GM12874 (cell line): Measurements from ENCODE around the gene RMI2.

Source experiments
- TF ChIP-seq, protein P1 (sequence below): IDR thresholded peaks from 2 replicates; pipeline ENCODE4 v1.5.1; 2011; ENCODE audit warnings: low read depth, mild to moderate bottlenecking, control low read depth, low read length, moderate library complexity; ENCODE audit not compliant: insufficient read depth

The RMI2 gene

DNA sequence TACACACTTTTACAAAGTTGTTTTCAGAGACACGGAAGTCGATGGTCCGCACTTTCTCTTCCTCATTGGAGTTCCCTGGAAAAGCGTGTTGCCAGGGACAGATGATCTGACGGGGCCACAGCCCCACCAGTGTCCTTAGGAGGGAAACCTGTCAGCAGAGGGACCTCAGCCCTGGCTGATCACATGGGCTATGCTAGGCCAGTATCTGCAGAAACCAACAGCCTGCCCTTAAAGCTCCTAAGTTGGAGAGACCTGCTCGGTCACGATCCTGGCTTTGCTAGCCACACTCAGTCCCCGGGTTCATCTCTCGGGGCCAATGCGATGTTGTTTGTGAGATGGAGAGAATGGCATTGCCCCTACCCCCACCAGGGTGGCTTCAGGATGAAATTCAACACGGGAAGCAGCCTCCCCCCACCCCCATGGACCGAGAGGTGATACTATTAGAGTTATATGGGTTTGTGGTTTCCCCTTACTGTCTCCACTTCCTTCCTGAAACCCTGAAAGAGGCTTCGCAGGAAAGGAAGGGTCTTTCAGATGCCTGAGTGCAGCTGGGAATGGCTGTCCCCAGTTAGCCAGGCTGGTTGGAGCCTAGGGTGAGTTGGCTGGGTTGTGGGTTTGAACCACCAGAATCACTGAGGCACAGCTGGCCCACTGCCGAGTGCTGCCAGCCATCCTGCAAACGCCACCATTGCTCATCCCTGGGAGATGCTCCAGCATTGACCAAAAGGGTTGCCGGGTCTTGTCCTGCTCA lies 16.6 kb downstream of the RMI2 start:
- TF ChIP-seq, protein P1, sequence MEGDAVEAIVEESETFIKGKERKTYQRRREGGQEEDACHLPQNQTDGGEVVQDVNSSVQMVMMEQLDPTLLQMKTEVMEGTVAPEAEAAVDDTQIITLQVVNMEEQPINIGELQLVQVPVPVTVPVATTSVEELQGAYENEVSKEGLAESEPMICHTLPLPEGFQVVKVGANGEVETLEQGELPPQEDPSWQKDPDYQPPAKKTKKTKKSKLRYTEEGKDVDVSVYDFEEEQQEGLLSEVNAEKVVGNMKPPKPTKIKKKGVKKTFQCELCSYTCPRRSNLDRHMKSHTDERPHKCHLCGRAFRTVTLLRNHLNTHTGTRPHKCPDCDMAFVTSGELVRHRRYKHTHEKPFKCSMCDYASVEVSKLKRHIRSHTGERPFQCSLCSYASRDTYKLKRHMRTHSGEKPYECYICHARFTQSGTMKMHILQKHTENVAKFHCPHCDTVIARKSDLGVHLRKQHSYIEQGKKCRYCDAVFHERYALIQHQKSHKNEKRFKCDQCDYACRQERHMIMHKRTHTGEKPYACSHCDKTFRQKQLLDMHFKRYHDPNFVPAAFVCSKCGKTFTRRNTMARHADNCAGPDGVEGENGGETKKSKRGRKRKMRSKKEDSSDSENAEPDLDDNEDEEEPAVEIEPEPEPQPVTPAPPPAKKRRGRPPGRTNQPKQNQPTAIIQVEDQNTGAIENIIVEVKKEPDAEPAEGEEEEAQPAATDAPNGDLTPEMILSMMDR: no peak

DNA sequence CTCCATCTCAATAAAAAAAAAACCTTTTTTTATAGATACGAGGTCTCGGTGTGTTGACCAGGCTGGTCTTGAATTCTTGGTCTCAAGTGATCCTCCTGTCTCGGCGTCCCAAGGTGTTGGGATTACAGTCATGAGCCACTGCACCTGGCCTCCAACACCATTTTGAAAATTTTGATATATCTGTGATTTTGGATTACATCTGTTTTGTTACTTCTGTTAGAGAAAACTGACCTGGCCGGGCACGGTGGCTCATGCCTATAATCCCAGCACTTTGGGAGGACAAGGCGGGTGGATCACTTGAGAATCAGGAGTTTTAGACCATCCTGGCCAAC lies 18.6 kb downstream of the RMI2 start:
- TF ChIP-seq, protein P1: no peak

GRCh38 chr16:11367483-11367906 lies 22.2 kb downstream of the RMI2 start:
- TF ChIP-seq, protein P1: no peak

DNA sequence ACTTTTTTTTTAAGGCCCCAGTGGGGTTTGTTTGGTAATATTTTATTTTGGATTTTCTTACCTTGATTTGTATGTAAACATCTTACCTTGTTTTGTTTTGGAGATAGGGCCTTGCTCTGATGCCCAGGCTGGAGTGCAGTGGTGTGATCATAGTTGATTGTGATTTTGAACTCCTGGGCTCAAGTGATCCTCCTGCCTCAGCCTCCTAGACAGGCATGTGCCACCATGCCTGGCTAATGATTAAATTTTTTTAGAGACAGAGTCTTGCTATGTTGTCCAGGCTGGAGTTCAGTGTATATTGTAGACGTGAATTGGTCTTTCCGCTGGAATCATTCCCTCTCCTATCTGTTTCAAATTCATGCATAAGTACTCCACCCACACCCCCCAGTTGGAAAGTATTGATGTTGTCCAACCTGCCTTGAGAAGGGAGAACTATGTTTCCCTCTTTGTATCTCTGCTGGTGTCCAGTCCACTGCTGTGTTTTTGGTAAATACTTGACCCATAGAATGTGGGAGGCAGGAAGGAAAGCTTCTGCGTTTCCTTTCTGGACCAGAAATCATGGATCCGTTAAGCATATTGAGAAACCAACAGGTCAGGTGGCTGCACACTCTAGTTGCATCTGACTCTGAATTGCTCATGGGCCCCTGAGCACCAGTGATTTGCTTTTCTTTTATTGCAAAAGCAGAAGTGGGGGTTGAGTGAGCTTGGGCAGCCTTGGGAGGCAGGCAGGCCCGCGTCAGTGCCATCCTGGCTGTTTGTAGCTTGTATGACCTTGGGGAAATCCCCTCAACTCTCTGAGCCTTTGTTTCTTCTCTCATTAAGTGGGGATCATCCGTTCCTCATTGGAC lies 25.0 kb downstream of the RMI2 start:
- TF ChIP-seq, protein P1: no peak

DNA sequence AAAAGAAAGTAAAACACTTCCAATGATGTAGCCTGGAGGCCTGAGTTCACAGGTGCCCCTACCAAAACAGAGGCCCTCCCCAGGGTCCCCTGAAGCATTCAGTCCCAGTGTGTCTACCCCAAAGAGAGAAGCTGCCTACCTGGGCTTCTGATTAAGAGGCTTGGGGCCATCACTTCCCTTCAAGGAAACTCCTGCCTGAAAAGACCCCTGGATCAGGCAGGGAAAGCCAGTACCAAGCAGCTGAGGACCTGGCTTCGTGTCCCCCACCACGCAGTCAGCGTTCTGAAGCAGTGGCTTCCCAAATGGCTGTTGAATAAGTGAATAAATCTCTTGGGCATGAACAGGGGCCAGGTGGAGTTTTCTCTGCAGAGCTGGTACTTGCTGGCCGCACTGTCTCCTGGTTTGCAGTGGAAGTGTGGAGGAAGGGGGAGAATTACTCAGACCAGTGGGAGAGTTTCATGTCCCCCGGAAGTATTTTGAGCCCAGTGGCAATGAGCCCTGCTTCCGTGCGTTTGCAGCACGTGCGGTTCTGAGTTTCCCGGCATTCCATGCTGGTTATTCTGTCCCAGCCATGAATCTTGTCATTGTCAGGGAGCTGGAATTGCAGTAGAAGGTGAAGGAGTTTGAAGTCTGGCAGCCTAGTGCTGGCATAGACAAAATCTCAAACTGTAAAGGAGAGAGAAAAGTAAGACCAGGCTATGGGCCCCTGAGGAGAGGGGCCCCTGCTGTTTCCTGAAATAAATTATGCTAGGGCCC lies 27.0 kb downstream of the RMI2 start:
- TF ChIP-seq, protein P1: no peak

DNA sequence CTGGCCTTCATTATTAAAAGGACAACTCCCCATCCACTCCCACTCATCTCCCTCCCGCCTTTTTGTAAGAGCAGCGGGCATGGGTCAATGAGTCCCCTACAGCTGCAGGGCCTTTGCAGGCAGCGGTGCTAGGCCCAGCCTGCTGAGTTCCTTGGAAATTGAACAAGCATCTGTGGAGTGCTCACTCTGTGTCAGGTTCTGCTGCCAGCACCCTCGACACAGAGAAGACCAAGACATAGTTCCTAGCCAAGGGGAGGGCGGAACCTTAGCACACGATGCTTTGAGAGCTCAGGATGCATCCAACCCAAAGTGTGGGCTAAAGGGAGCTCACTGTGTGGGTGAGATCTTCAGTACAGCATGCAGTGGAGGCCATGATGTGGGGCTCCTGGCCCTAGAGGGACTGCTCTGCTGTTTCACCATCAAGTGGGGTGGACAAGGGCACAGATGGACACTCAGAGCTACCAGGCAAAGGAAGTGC lies 27.6 kb downstream of the RMI2 start:
- TF ChIP-seq, protein P1: no peak

DNA sequence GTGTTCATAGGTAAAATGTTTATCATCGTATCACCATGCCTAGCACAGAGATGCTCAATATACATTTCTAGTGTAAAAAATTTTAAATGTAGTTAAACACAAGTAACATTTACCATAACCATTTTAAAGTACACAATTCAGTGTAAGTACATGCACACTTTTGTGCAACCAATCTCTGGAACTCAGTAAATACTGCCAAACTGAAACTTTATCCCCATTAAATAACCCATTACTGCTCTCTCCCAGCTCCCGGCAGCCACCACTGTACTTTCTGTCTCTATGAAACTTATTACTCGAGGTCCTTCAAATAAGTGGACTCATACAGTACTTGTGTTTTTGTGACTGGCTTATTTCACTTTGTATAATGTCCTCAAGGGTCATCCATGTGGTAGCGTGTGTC lies 29.0 kb downstream of the RMI2 start:
- TF ChIP-seq, protein P1: no peak
